ENCODE measurements around the gene GDPD5.

GDPD5 gene

DNA sequence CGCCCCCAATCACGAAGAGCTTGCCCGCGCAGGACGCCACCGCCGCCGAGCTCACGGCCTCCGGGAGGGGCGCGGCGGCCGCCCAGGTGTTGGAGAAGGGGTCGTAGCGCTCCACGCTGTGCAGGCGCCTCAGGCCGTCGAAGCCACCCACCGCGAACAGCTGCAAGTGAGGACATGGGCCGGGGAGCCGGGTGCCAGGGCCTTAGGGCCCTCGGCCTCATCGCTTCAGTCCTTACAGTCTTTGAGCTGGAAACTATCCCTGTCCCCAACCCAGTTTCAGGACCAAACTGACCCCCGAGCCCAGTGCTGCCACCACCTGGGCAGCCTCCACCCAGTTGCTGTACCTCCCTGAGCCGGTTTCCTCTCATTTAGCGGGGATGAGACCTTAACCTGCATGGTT lies 100.3 kb downstream of the GDPD5 start:
- ATAC-seq (ENCODE audit: insufficient read depth, low read depth) (0 out of 3 replicates have a peak, but pooled peaks have one; percentile 8), DNase-seq (no peak)
- H3K27ac ChIP-seq (ENCODE audit: low read length), result no peak overlapping the region
- TF ChIP-seq, protein P1, sequence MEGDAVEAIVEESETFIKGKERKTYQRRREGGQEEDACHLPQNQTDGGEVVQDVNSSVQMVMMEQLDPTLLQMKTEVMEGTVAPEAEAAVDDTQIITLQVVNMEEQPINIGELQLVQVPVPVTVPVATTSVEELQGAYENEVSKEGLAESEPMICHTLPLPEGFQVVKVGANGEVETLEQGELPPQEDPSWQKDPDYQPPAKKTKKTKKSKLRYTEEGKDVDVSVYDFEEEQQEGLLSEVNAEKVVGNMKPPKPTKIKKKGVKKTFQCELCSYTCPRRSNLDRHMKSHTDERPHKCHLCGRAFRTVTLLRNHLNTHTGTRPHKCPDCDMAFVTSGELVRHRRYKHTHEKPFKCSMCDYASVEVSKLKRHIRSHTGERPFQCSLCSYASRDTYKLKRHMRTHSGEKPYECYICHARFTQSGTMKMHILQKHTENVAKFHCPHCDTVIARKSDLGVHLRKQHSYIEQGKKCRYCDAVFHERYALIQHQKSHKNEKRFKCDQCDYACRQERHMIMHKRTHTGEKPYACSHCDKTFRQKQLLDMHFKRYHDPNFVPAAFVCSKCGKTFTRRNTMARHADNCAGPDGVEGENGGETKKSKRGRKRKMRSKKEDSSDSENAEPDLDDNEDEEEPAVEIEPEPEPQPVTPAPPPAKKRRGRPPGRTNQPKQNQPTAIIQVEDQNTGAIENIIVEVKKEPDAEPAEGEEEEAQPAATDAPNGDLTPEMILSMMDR (IDR thresholded peaks at IDR 0.05; ENCODE audit: borderline replicate concordance, extremely low read depth, low read length, poor library complexity, severe bottlenecking), result peak; percentile 40
- TF ChIP-seq EZH2 (IDR thresholded peaks at IDR 0.05; ENCODE audit: borderline replicate concordance, low read depth, low read length, severe bottlenecking), result no peak
- no peak overlapping the region for H2AFZ ChIP-seq (ENCODE audit: low read depth, low read length)
- no peaks in the 10 kb centered on the region for H3K79me2 ChIP-seq (ENCODE audit: insufficient read depth, low read length)
- H3K27me3 ChIP-seq (ENCODE audit: insufficient read depth, low read length, poor library complexity), result no peaks in the 10 kb centered on the region
- no peak overlapping the region for H3K9ac ChIP-seq (ENCODE audit: low read depth, low read length)
- no peaks in the 10 kb centered on the region for H3K4me1 ChIP-seq (ENCODE audit: insufficient read depth, low read length)
- no peaks in the 10 kb centered on the region; the same call in 1 of the 2 replicates for H3K36me3 ChIP-seq (ENCODE audit: insufficient read depth, low read length)
- H4K20me1 ChIP-seq (ENCODE audit: insufficient read depth, low read length), result peaks cover 3% of the 10 kb centered on the region; the same call in 1 of the 2 replicates
- no peaks in the 10 kb centered on the region for H3K9me3 ChIP-seq (ENCODE audit: insufficient read depth, low read length, severe bottlenecking)
- H3K4me2 ChIP-seq (ENCODE audit: insufficient read depth, low read length), result no peak overlapping the region
- no peak overlapping the region for H3K4me3 ChIP-seq (ENCODE audit: low read depth in 1 of 2, low read length in 2 of 2)

DNA sequence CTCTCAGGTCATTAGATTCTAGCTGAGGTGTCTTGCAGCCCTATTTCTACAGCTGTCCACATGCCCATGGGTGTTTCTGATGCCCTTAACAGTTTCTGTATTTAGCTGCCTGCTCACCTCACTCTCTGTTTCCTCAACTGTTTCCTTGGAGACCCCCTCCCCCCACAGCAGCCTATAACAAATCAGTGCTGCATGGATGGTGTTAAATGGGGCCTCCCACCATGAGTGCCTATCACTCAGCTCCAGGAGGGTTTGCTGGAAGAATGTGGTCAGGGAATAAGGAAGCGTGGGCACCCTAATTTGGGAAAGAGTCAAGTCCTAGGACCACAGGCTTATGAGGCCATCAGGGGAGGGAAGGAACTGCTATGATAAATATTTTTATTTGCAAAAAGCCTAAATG lies 101.3 kb downstream of the GDPD5 start:
- no peaks in the 10 kb centered on the region for H3K9me3 ChIP-seq (ENCODE audit: insufficient read depth, low read length, severe bottlenecking)
- H3K4me1 ChIP-seq (ENCODE audit: insufficient read depth, low read length), result no peaks in the 10 kb centered on the region
- no peak overlapping the region for H3K27ac ChIP-seq (ENCODE audit: low read length)
- ATAC-seq (ENCODE audit: insufficient read depth, low read depth) (no peak), DNase-seq (no peak)
- no peak overlapping the region for H3K9ac ChIP-seq (ENCODE audit: low read depth, low read length)
- H3K4me3 ChIP-seq (ENCODE audit: low read depth in 1 of 2, low read length in 2 of 2), result no peak overlapping the region
- H3K79me2 ChIP-seq (ENCODE audit: insufficient read depth, low read length), result no peaks in the 10 kb centered on the region
- H2AFZ ChIP-seq (ENCODE audit: low read depth, low read length), result no peak overlapping the region
- no peaks in the 10 kb centered on the region for H3K27me3 ChIP-seq (ENCODE audit: insufficient read depth, low read length, poor library complexity)
- H4K20me1 ChIP-seq (ENCODE audit: insufficient read depth, low read length), result peaks cover 3% of the 10 kb centered on the region; the same call in 1 of the 2 replicates
- H3K4me2 ChIP-seq (ENCODE audit: insufficient read depth, low read length), result no peak overlapping the region
- TF ChIP-seq EZH2 (IDR thresholded peaks at IDR 0.05; ENCODE audit: borderline replicate concordance, low read depth, low read length, severe bottlenecking), result no peak
- TF ChIP-seq, protein P1 (IDR thresholded peaks at IDR 0.05; ENCODE audit: borderline replicate concordance, extremely low read depth, low read length, poor library complexity, severe bottlenecking), result no peak
- no peaks in the 10 kb centered on the region; the same call in 1 of the 2 replicates for H3K36me3 ChIP-seq (ENCODE audit: insufficient read depth, low read length)

DNA sequence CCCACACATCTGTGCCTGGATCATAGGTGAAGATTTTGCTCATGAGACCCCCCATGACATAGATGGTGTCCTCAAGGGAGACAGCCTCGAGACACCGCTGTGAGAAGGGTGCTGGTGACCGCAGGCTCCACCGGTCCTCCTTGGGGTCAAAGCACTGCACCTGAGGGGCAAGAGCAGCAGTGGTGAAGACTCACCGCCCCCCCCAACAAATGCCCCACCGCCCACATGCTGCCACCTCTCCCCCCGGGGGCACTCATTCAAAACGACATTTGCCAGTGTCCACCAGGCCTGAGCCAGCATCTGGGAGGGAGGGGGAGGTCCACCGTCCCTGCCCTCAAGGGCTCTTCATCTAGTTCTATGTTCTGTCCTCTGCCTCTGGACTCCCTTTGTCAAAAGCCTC lies 102.0 kb downstream of the GDPD5 start:
- no peak overlapping the region for H3K4me2 ChIP-seq (ENCODE audit: insufficient read depth, low read length)
- H3K9me3 ChIP-seq (ENCODE audit: insufficient read depth, low read length, severe bottlenecking), result no peaks in the 10 kb centered on the region
- no peak overlapping the region for H2AFZ ChIP-seq (ENCODE audit: low read depth, low read length)
- H3K4me1 ChIP-seq (ENCODE audit: insufficient read depth, low read length), result no peaks in the 10 kb centered on the region
- H3K36me3 ChIP-seq (ENCODE audit: insufficient read depth, low read length), result no peaks in the 10 kb centered on the region; the same call in 1 of the 2 replicates
- H3K27ac ChIP-seq (ENCODE audit: low read length), result no peak overlapping the region
- no peak overlapping the region for H3K9ac ChIP-seq (ENCODE audit: low read depth, low read length)
- no peaks in the 10 kb centered on the region for H3K79me2 ChIP-seq (ENCODE audit: insufficient read depth, low read length)
- DNase-seq (no peak), ATAC-seq (ENCODE audit: insufficient read depth, low read depth) (no peak)
- no peaks in the 10 kb centered on the region for H3K27me3 ChIP-seq (ENCODE audit: insufficient read depth, low read length, poor library complexity)
- peaks cover 3% of the 10 kb centered on the region; the same call in 1 of the 2 replicates for H4K20me1 ChIP-seq (ENCODE audit: insufficient read depth, low read length)
- TF ChIP-seq, protein P1 (IDR thresholded peaks at IDR 0.05; ENCODE audit: borderline replicate concordance, extremely low read depth, low read length, poor library complexity, severe bottlenecking), result no peak
- TF ChIP-seq EZH2 (IDR thresholded peaks at IDR 0.05; ENCODE audit: borderline replicate concordance, low read depth, low read length, severe bottlenecking), result no peak
- H3K4me3 ChIP-seq (ENCODE audit: low read depth in 1 of 2, low read length in 2 of 2), result no peak overlapping the region
